PC-3 (cell line): ENCODE data around the gene TMEM201. TPM values are rescaled to one million over a fixed set of nuclear protein-coding genes. Genes with fewer than 3 reads are reported as not detected.

Experiments used
- ATAC-seq: fragments of 200-7000 bp; cut with Tn5 transposase; 2 replicates; pipeline ENCODE4 v1.9.1; 2020; ENCODE audit warnings: mild to moderate bottlenecking, moderate library complexity
- BruUV-seq: library from RNA; stranded (reverse); fragments of 400-500 nt; replicated peaks from 2 replicates; lab custom pipeline; 2021; lab: Mats Ljungman, UMichigan
- CTCF ChIA-PET: fragments of 300-600 bp; sonication (Branson Sonifier 250); formaldehyde crosslinking; loops from one replicate; lab custom pipeline; 2022; ENCODE audit warnings: antibody characterized with exemption; lab: Charles Lee
- POLR2A ChIA-PET: fragments of 300-600 bp; sonication (Branson Sonifier 250); formaldehyde crosslinking; loops from one replicate; lab custom pipeline; 2022; ENCODE audit warnings: antibody characterized with exemption; ENCODE audit not compliant: unreplicated experiment; lab: Charles Lee
- DNase-seq: peaks from one replicate; pipeline ENCODE4 v3.0.0-alpha.2; 2015
- H2AFZ ChIP-seq: fragments of 300-600 bp; sonication (generic); 2 replicates; pipeline ENCODE4 v1.6.0; 2016; ENCODE audit warnings: antibody characterized with exemption, low read length
- H3F3A ChIP-seq: fragments of 300-600 bp; sonication (generic); one replicate; pipeline ENCODE4 v1.6.0; 2017; ENCODE audit warnings: antibody characterized with exemption, low read length, control low read depth, mild to moderate bottlenecking; ENCODE audit not compliant: unreplicated experiment
- H3K27ac ChIP-seq: fragments of 300-600 bp; sonication (generic); 2 replicates; pipeline ENCODE4 v1.5.1; 2016; ENCODE audit warnings: mild to moderate bottlenecking, low read length
- H3K27me3 ChIP-seq: fragments of 300-600 bp; sonication (generic); 2 replicates; pipeline ENCODE4 v1.6.1; 2016; ENCODE audit warnings: low read length, mixed read lengths
- H3K36me3 ChIP-seq: fragments of 300-600 bp; sonication (generic); 2 replicates; pipeline ENCODE4 v1.6.1; 2016; ENCODE audit warnings: low read depth, mixed run types, low read length, mixed read lengths
- H3K4me1 ChIP-seq: fragments of 300-600 bp; sonication (generic); 2 replicates; pipeline ENCODE4 v1.5.1; 2016; ENCODE audit warnings: low read length; ENCODE audit not compliant: insufficient read depth
- H3K4me2 ChIP-seq: fragments of 300-600 bp; sonication (generic); 2 replicates; pipeline ENCODE4 v1.6.0; 2016; ENCODE audit warnings: low read length
- H3K4me3 ChIP-seq: fragments of 300-600 bp; sonication (generic); 2 replicates; pipeline ENCODE4 v1.5.1; 2016; ENCODE audit warnings: mild to moderate bottlenecking, low read length, mixed read lengths
- H3K79me2 ChIP-seq: fragments of 300-600 bp; sonication (generic); 2 replicates; pipeline ENCODE4 v1.6.1; 2017; ENCODE audit warnings: low read length, mixed read lengths
- H3K9ac ChIP-seq: fragments of 300-600 bp; sonication (generic); 2 replicates; pipeline ENCODE4 v1.6.0; 2016; ENCODE audit warnings: mild to moderate bottlenecking, low read length
- H3K9me2 ChIP-seq: fragments of 300-600 bp; sonication (generic); replicated peaks from 2 replicates; pipeline ENCODE4 v1.6.1; 2016; ENCODE audit warnings: mixed run types, low read length, mixed read lengths
- H3K9me3 ChIP-seq: fragments of 300-600 bp; sonication (generic); 2 replicates; pipeline ENCODE4 v1.6.1; 2016; ENCODE audit warnings: low read length, mixed read lengths
- H4K20me1 ChIP-seq: fragments of 300-600 bp; sonication (generic); 2 replicates; pipeline ENCODE4 v1.6.1; 2016; ENCODE audit warnings: low read length, mixed read lengths
- CTCF ChIP-seq: fragments of 300-600 bp; sonication (generic); conservative IDR thresholded peaks from 2 replicates; pipeline ENCODE4 v1.5.1; 2017; ENCODE audit warnings: antibody characterized with exemption, low read depth, mild to moderate bottlenecking, low read length
- EZH2 ChIP-seq: fragments of 300-600 bp; sonication (generic); IDR thresholded peaks from one replicate; pipeline ENCODE4 v1.6.1; 2017; ENCODE audit warnings: antibody characterized with exemption, mild to moderate bottlenecking, low read length; ENCODE audit not compliant: unreplicated experiment
- EZH2phosphoT487 ChIP-seq: fragments of 300-600 bp; sonication (generic); IDR thresholded peaks from 2 replicates; pipeline ENCODE4 v1.6.1; 2018; ENCODE audit warnings: mild to moderate bottlenecking, antibody characterized with exemption, low read length, borderline replicate concordance
- intact Hi-C: fragments of 100-400 bp; cut with micrococcal nuclease; formaldehyde crosslinking; loops from 2 replicates; pipeline ENCODE4 v1.9.0; 2023
- total RNA-seq: library from RNA; depleted of rRNA; stranded (reverse); fragments of >200 nt; gene quantifications from 2 replicates; pipeline ENCODE4 v1.2.3, GENCODE V29; 2014

The TMEM201 gene
- total RNA-seq, 1 experiment from 2014 or later, result 13.8 TPM

DNA sequence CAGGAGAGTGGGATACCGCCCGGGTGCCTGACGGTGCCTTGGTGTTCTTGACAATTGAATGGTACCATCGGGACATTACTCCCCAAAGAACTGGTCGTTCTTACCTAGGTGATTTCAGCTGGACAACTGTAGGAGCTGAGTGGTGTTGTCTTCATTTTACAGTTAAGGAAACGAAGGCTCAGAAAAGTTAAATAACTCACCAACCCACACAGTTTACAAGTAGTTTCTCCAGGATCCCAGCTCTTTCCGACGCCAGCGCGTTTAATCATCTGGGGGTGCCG lies 64.4 kb downstream of the TMEM201 start:
- Histone ChIP-seq H3F3A (no peaks in the 10 kb centered on the region), H3K27ac (no peak overlapping the region), H3K9ac (no peak overlapping the region), H3K4me1 (no peaks in the 10 kb centered on the region), H3K4me3 (no peak overlapping the region), H3K9me3 (no peaks in the 10 kb centered on the region), H3K36me3 (no peaks in the 10 kb centered on the region), H3K27me3 (peaks cover 28% of the 10 kb centered on the region; the same call in 1 of the 2 replicates), H4K20me1 (no peaks in the 10 kb centered on the region), H3K4me2 (no peak overlapping the region), H3K79me2 (no peaks in the 10 kb centered on the region), H2AFZ (no peak overlapping the region), H3K9me2 (no peaks in the 10 kb centered on the region)
- ATAC-seq, result no peak
- ChIA-PET POLR2A (no interaction called here), CTCF (no interaction called here)
- BruUV-seq, result no TSS peak
- no peak for DNase-seq
- intact Hi-C loops, result no loop called here
- no peak for TF ChIP-seq EZH2
- no peak for TF ChIP-seq EZH2phosphoT487
- TF ChIP-seq CTCF, result no peak

DNA sequence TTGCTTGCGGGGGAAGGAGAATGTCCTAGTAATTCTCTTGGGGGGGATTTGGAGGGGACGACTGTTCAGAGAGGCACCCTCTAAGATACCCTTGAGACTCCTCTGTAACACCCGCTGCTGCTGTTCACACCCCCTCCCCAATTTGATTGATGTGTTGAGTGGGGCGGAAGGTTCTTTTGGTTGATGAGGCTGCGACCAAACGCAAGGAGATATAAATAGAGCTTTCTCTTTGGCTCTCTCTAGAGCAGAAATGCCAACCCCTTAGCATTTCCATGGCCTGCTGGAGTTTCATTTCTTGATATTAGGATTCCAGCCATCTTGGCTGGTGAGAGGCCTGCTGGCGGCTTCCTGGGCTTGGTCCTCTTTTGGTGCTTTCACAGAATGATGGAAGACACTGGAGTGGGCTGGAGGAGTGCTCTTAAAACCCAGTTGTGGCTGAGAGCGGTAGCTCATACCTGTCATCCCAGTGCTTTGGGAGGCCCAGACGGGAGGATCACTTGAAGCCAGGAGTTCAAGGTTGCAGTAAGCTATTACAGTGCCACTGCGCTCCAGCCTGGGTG lies 64.9 kb downstream of the TMEM201 start:
- no peaks in the 10 kb centered on the region for H3K4me1 ChIP-seq
- H3K36me3 ChIP-seq, result no peaks in the 10 kb centered on the region
- H3K9me3 ChIP-seq, result no peaks in the 10 kb centered on the region
- intact Hi-C loops, result no loop called here
- no peak for TF ChIP-seq EZH2
- no peak for TF ChIP-seq CTCF
- no peak for TF ChIP-seq EZH2phosphoT487
- ATAC-seq (no peak), DNase-seq (no peak)
- POLR2A ChIA-PET, result interaction anchor here (0.6 kb wide), 1 partner anchor 20 kb away, joined by 4 read pairs; no protein-coding TSS in a partner anchor
- no TSS peak for BruUV-seq
- H3K79me2 ChIP-seq, result no peaks in the 10 kb centered on the region
- CTCF ChIA-PET, result no interaction called here
- H2AFZ ChIP-seq, result no peak overlapping the region
- peaks cover 28% of the 10 kb centered on the region; the same call in 1 of the 2 replicates for H3K27me3 ChIP-seq
- H3F3A ChIP-seq, result no peaks in the 10 kb centered on the region
- H3K9ac ChIP-seq, result no peak overlapping the region
- no peaks in the 10 kb centered on the region for H3K9me2 ChIP-seq
- H3K4me2 ChIP-seq, result no peak overlapping the region
- H4K20me1 ChIP-seq, result no peaks in the 10 kb centered on the region
- no peak overlapping the region for H3K27ac ChIP-seq
- no peak overlapping the region for H3K4me3 ChIP-seq

- TF ChIP-seq EZH2 (no peak), CTCF (no peak), EZH2phosphoT487 (no peak)
- no peak overlapping the region for H3K27ac ChIP-seq
- H3K9ac ChIP-seq, result no peak overlapping the region
- no peaks in the 10 kb centered on the region for H3K4me1 ChIP-seq
- ATAC-seq (no peak), DNase-seq (no peak)
- no peaks in the 10 kb centered on the region for H3F3A ChIP-seq
- ChIA-PET CTCF (no interaction called here), POLR2A (interaction anchor here (0.6 kb wide), 1 partner anchor 19 kb away, joined by 4 read pairs; no protein-coding TSS in a partner anchor)
- no peaks in the 10 kb centered on the region for H3K9me2 ChIP-seq
- H3K27me3 ChIP-seq, result peaks cover 28% of the 10 kb centered on the region; the same call in 1 of the 2 replicates
- no peaks in the 10 kb centered on the region for H3K36me3 ChIP-seq
- intact Hi-C loops, result no loop called here
- no peak overlapping the region for H3K4me3 ChIP-seq
- H3K4me2 ChIP-seq, result no peak overlapping the region
- H2AFZ ChIP-seq, result no peak overlapping the region
- no peaks in the 10 kb centered on the region for H4K20me1 ChIP-seq
- no TSS peak for BruUV-seq
- H3K9me3 ChIP-seq, result no peaks in the 10 kb centered on the region
- H3K79me2 ChIP-seq, result no peaks in the 10 kb centered on the region
Observed at GRCh38 chr1:9654051-9654833, 65.5 kb downstream of the TMEM201 start.
